Gastroesophageal sphincter (tissue), 4 donors: ENCODE results near the gene SLC28A1. TPM values are rescaled to one million over a fixed set of nuclear protein-coding genes. Genes with fewer than 3 reads are reported as not detected.

Experiments used
- ATAC-seq: fragments of 150-250 bp; one replicate; pipeline ENCODE4 v1.9.1; 2016; ENCODE audit warnings: mild to moderate bottlenecking, moderate library complexity
- H3K27ac ChIP-seq, 4 donors: fragments of 200-600 bp; sonication (generic) in 3 of 4; 1 replicate in 3 of 4; 2 replicates in 1 of 4; pipeline ENCODE4 v1.5.1; 2016 to 2019
- H3K27me3 ChIP-seq: fragments of 200-600 bp; sonication (generic); one replicate; pipeline ENCODE4 v1.5.1; 2019
- H3K36me3 ChIP-seq, 2 donors: fragments of 200-600 bp; sonication (generic); one replicate each; pipeline ENCODE4 v1.5.1; 2019; ENCODE audit warnings: control low read depth in 1 of 2
- H3K4me1 ChIP-seq, 3 donors: fragments of 200-600 bp; sonication (generic); 1 replicate in 2 of 3; 2 replicates in 1 of 3; pipeline ENCODE4 v1.5.1; 2016 to 2019; ENCODE audit warnings: control low read depth in 2 of 3
- H3K4me3 ChIP-seq, 2 donors: fragments of 200-600 bp; sonication (generic); one replicate each; pipeline ENCODE4 v1.5.1; 2019; ENCODE audit warnings: mild to moderate bottlenecking in 1 of 2, moderate library complexity in 1 of 2
- H3K9me3 ChIP-seq, 3 donors: fragments of 200-600 bp; sonication (generic); one replicate each; pipeline ENCODE4 v1.5.1; 2017 to 2019; ENCODE audit warnings: control low read depth in 2 of 3
- CTCF ChIP-seq, 4 experiments: fragments of 200-600 bp in 2 of 4; fragments of 450-650 bp in 2 of 4; sonication (generic) in 1 of 4; IDR thresholded peaks; one replicate each; pipeline ENCODE4 v1.5.1; 2017 to 2019; ENCODE audit warnings: antibody characterized with exemption in 4 of 4, mild to moderate bottlenecking in 2 of 4, moderate library complexity in 2 of 4
- EP300 ChIP-seq: sonication (generic); formaldehyde crosslinking; IDR thresholded peaks from one replicate; pipeline ENCODE4 v1.6.1; 2017; ENCODE audit warnings: antibody characterized with exemption, mild to moderate bottlenecking
- POLR2A ChIP-seq, 2 donors: fragments of 450-650 bp; IDR thresholded peaks; one replicate each; pipeline ENCODE4 v1.6.1; 2017; ENCODE audit warnings: antibody characterized with exemption in 2 of 2, mild to moderate bottlenecking in 2 of 2, moderate library complexity in 1 of 2
- POLR2AphosphoS5 ChIP-seq: sonication (generic); formaldehyde crosslinking; IDR thresholded peaks from one replicate; pipeline ENCODE4 v1.6.1; 2017; ENCODE audit warnings: antibody characterized with exemption
- WGBS, 2 donors: methylation state at CpG; one replicate each; pipeline ENCODE4 v1.1.5; 2018; ENCODE audit warnings: low coverage in 1 of 2; 5-methylcytosine and 5-hydroxymethylcytosine counted together
- total RNA-seq, 4 donors: library from RNA; depleted of rRNA; stranded (reverse); fragments of >200 nt; gene quantifications; one replicate each; pipeline ENCODE4 v1.1.0, GENCODE V29; 2016

Gene SLC28A1
- total RNA-seq, 4 donors from 2014 or later = not detected

- TF ChIP-seq CTCF (IDR thresholded peaks at IDR 0.05) (no peak), POLR2A (IDR thresholded peaks at IDR 0.05) (no peak), EP300 (no peak), POLR2AphosphoS5 (no peak)
- H3K9me3 ChIP-seq = no peaks in the 10 kb centered on the region
- no peak overlapping the region for H3K27ac ChIP-seq
- H3K4me3 ChIP-seq = no peak overlapping the region
- no peaks in the 10 kb centered on the region for H3K4me1 ChIP-seq
- ATAC-seq = no peak
- peaks cover 0 to 52% of the 10 kb centered on the region in 2 donors for H3K36me3 ChIP-seq
- H3K27me3 ChIP-seq = no peaks in the 10 kb centered on the region
Measured at GRCh38 chr15:84855765-84856164, 28.7 kb upstream of the SLC28A1 start.

GRCh38 chr15:84856731-84857417 is 27.6 kb upstream of the SLC28A1 start:
- WGBS, 2 donors = 89 to 90% methylated on average over 2 to 5 of the region's 16 CpGs
- TF ChIP-seq CTCF (IDR thresholded peaks at IDR 0.05) (no peak), POLR2A (IDR thresholded peaks at IDR 0.05) (no peak), POLR2AphosphoS5 (no peak), EP300 (no peak)
- Histone ChIP-seq H3K27me3 (no peaks in the 10 kb centered on the region), H3K36me3 (peaks cover 0 to 52% of the 10 kb centered on the region in 2 donors), H3K9me3 (no peaks in the 10 kb centered on the region), H3K4me1 (no peaks in the 10 kb centered on the region), H3K27ac (no peak overlapping the region), H3K4me3 (no peak overlapping the region)
- no peak for ATAC-seq

DNA sequence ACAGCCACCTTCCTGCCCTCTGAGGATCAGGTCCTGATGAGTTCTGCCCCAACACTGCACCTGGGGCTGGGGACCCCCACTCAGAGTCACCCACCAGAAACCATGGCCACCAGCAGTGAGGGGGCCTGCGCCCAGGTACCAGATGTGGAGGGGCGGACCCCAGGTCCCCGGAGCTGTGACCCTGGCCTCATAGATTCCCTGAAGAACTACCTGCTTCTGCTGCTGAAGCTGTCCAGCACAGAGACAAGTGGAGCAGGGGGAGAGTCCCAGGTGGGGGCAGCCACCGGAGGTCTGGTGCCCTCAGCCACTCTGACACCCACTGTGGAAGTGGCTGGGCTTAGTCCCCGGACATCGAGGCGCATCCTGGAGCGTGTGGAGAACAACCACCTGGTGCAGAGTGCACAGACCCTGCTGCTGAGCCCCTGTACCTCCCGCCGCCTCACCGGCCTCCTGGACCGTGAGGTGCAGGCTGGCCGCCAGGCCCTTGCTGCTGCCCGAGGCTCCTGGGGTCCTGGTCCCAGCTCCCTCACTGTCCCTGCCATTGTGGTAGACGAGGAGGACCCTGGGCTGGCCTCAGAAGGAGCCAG is 27.0 kb upstream of the SLC28A1 start:
- no peaks in the 10 kb centered on the region for H3K27me3 ChIP-seq
- no peaks in the 10 kb centered on the region for H3K9me3 ChIP-seq
- no peak for ATAC-seq
- no peak for TF ChIP-seq EP300
- TF ChIP-seq CTCF (IDR thresholded peaks at IDR 0.05) = no peak
- no peak for TF ChIP-seq POLR2AphosphoS5
- no peak for TF ChIP-seq POLR2A (IDR thresholded peaks at IDR 0.05)
- no peak overlapping the region for H3K27ac ChIP-seq
- peaks cover 0 to 52% of the 10 kb centered on the region in 2 donors for H3K36me3 ChIP-seq
- H3K4me1 ChIP-seq = no peaks in the 10 kb centered on the region
- 80% methylated on average over 1 of the region's 15 CpGs; no CpG with 5 or more reads in 1 of the 2 donors for WGBS, 2 donors
- H3K4me3 ChIP-seq = no peak overlapping the region

- TF ChIP-seq EP300 (no peak), POLR2A (IDR thresholded peaks at IDR 0.05) (no peak)
- Histone ChIP-seq H3K4me3 (no peak overlapping the region), H3K4me1 (no peaks in the 10 kb centered on the region), H3K36me3 (peaks cover 0 to 58% of the 10 kb centered on the region in 2 donors), H3K9me3 (no peaks in the 10 kb centered on the region), H3K27ac (no peak overlapping the region), H3K27me3 (no peaks in the 10 kb centered on the region)
- no peak for ATAC-seq
- 80 to 95% methylated on average over 1 to 4 of the region's 11 CpGs for WGBS, 2 donors
Measured at GRCh38 chr15:84858231-84858630, 26.2 kb upstream of the SLC28A1 start.

- Histone ChIP-seq H3K36me3 (peaks cover 0 to 68% of the 10 kb centered on the region in 2 donors), H3K27ac (no peak overlapping the region)
- TF ChIP-seq POLR2A (IDR thresholded peaks at IDR 0.05) (no peak), EP300 (no peak), POLR2AphosphoS5 (no peak), CTCF (IDR thresholded peaks at IDR 0.05) (no peak)
Measured at GRCh38 chr15:84859144-84859543, 25.3 kb upstream of the SLC28A1 start.

More at GRCh38 chr15:84859144-84859543, 25.3 kb upstream of the SLC28A1 start:
- Histone ChIP-seq H3K27me3 (no peaks in the 10 kb centered on the region), H3K4me3 (no peak overlapping the region), H3K9me3 (no peaks in the 10 kb centered on the region), H3K4me1 (peaks cover 0 to 7% (median 6%) of the 10 kb centered on the region in 3 donors)
- ATAC-seq = no peak
- 94% methylated on average over 3 of the region's 8 CpGs; no CpG with 5 or more reads in 1 of the 2 donors for WGBS, 2 donors
